Hepatocyte (in vitro differentiated cells): ENCODE data around the gene SEC23IP. TPM values are rescaled to one million over a fixed set of nuclear protein-coding genes. Genes with fewer than 3 reads are reported as not detected.
"Not testable (repeated sequence)": the region's sequence is repeated elsewhere in the genome, so short reads cannot be mapped to it uniquely, and the experiment has no call there.

Experiments used
- DNase-seq: peaks from one replicate; pipeline ENCODE4 v3.0.0-alpha.2; 2016; ENCODE audit warnings: low spot score
- H2AFZ ChIP-seq: fragments of 200-600 bp; sonication (generic); 2 replicates; pipeline ENCODE4 v1.6.0; 2016; ENCODE audit warnings: antibody characterized with exemption, mild to moderate bottlenecking
- H3K27ac ChIP-seq: fragments of 200-600 bp; sonication (generic); 2 replicates; pipeline ENCODE4 v1.5.1; 2016; ENCODE audit warnings: mild to moderate bottlenecking
- H3K27me3 ChIP-seq: fragments of 200-600 bp; sonication (generic); 2 replicates; pipeline ENCODE4 v1.6.1; 2016
- H3K36me3 ChIP-seq: fragments of 200-600 bp; sonication (generic); replicated peaks from 2 replicates; pipeline ENCODE4 v1.5.1; 2016; ENCODE audit warnings: low read depth; ENCODE audit not compliant: insufficient read depth
- H3K4me1 ChIP-seq: fragments of 200-600 bp; sonication (generic); 2 replicates; pipeline ENCODE4 v1.5.1; 2016; ENCODE audit warnings: mild to moderate bottlenecking, moderate library complexity; ENCODE audit not compliant: insufficient read depth
- H3K4me2 ChIP-seq: fragments of 200-600 bp; sonication (generic); 2 replicates; pipeline ENCODE4 v1.6.0; 2016
- H3K4me3 ChIP-seq: fragments of 200-600 bp; sonication (generic); 2 replicates; pipeline ENCODE4 v1.5.1; 2016; ENCODE audit warnings: mild to moderate bottlenecking
- H3K79me2 ChIP-seq: fragments of 200-600 bp; sonication (generic); 2 replicates; pipeline ENCODE4 v1.6.0; 2017; ENCODE audit warnings: mild to moderate bottlenecking
- H3K9me2 ChIP-seq: fragments of 200-600 bp; sonication (generic); replicated peaks from 2 replicates; pipeline ENCODE4 v1.6.0; 2017; ENCODE audit warnings: mild to moderate bottlenecking; ENCODE audit not compliant: insufficient read depth
- H3K9me3 ChIP-seq: fragments of 200-600 bp; sonication (generic); 2 replicates; pipeline ENCODE4 v1.5.1; 2016; ENCODE audit warnings: low read depth, mild to moderate bottlenecking
- H4K20me1 ChIP-seq: fragments of 200-600 bp; sonication (generic); 2 replicates; pipeline ENCODE4 v1.6.0; 2016; ENCODE audit warnings: mild to moderate bottlenecking; ENCODE audit not compliant: insufficient read depth, poor library complexity, severe bottlenecking
- CTCF ChIP-seq: fragments of 200-600 bp; sonication (generic); IDR thresholded peaks from 2 replicates; pipeline ENCODE4 v1.5.1; 2016; ENCODE audit warnings: antibody characterized with exemption, mild to moderate bottlenecking; ENCODE audit not compliant: poor library complexity
- EZH2 ChIP-seq: fragments of 200-600 bp; sonication (generic); IDR thresholded peaks from 2 replicates; pipeline ENCODE4 v1.6.1; 2016; ENCODE audit warnings: antibody characterized with exemption, mild to moderate bottlenecking, borderline replicate concordance
- EZH2phosphoT487 ChIP-seq: fragments of 200-600 bp; sonication (generic); IDR thresholded peaks from one replicate; pipeline ENCODE4 v1.6.1; 2018; ENCODE audit warnings: antibody characterized with exemption, mild to moderate bottlenecking, low read depth, moderate library complexity; ENCODE audit not compliant: unreplicated experiment, severe bottlenecking
- WGBS: methylation state at CpG from one replicate; pipeline ENCODE4 v1.1.6; 2016; ENCODE audit warnings: low lambda C conversion rate; ENCODE audit errors: missing lambda C conversion rate; 5-methylcytosine and 5-hydroxymethylcytosine counted together
- polyA plus RNA-seq: library from polyadenylated mRNA; unstranded; fragments of >200 nt; fragmentation: Nextera tagmentation; extraction: Ambion mirVana; gene quantifications from 2 replicates; pipeline ENCODE4 v1.2.1, GENCODE V29; 2016
- total RNA-seq: library from RNA; depleted of rRNA; stranded (reverse); fragments of >200 nt; gene quantifications from 2 replicates; pipeline ENCODE4 v1.2.3, GENCODE V29; 2014

Gene SEC23IP
- total and polyA plus RNA-seq, 2 experiments from 2014 or later = 27.4 to 39.9 TPM

GRCh38 chr10:119903946-119904666, 11.6 kb downstream of the SEC23IP start:
- H3K79me2 ChIP-seq = peaks cover 49% of the 10 kb centered on the region
- peaks cover 3% of the 10 kb centered on the region for H3K36me3 ChIP-seq
- H3K27me3 ChIP-seq = no peaks in the 10 kb centered on the region
- no peaks in the 10 kb centered on the region for H3K4me1 ChIP-seq
- no peak for DNase-seq
- no peak overlapping the region for H2AFZ ChIP-seq
- H3K9me2 ChIP-seq = no peaks in the 10 kb centered on the region
- H3K27ac ChIP-seq = no peak overlapping the region
- 93% methylated on average over 16 of the region's 16 CpGs for WGBS
- no peak overlapping the region for H3K4me2 ChIP-seq
- no peak overlapping the region for H3K4me3 ChIP-seq
- H4K20me1 ChIP-seq = peaks cover 4% of the 10 kb centered on the region
- no peaks in the 10 kb centered on the region for H3K9me3 ChIP-seq
- TF ChIP-seq EZH2 = no peak
- TF ChIP-seq EZH2phosphoT487 = no peak
- no peak for TF ChIP-seq CTCF

- peaks cover 13% of the 10 kb centered on the region for H3K79me2 ChIP-seq
- not testable (repeated sequence) for H4K20me1 ChIP-seq, H3K27me3 ChIP-seq, DNase-seq, H3K4me3 ChIP-seq, H2AFZ ChIP-seq, H3K4me2 ChIP-seq, H3K36me3 ChIP-seq, H3K9me2 ChIP-seq, H3K9me3 ChIP-seq, H3K4me1 ChIP-seq, H3K27ac ChIP-seq
- WGBS = 98% methylated on average over 7 of the region's 7 CpGs
Observed at GRCh38 chr10:119907695-119908094, 15.2 kb downstream of the SEC23IP start.

GRCh38 chr10:119908166-119908565, 15.6 kb downstream of the SEC23IP start:
- H2AFZ ChIP-seq = no peak overlapping the region
- H3K4me2 ChIP-seq = no peak overlapping the region
- no peaks in the 10 kb centered on the region for H3K9me2 ChIP-seq
- TF ChIP-seq EZH2phosphoT487 = no peak
- no peak for TF ChIP-seq EZH2
- no peak for TF ChIP-seq CTCF
- no peak overlapping the region for H3K4me3 ChIP-seq
- H3K27ac ChIP-seq = no peak overlapping the region
- peaks cover 3% of the 10 kb centered on the region for H3K36me3 ChIP-seq
- no peaks in the 10 kb centered on the region for H3K9me3 ChIP-seq
- H3K79me2 ChIP-seq = peaks cover 8% of the 10 kb centered on the region
- DNase-seq = no peak
- H3K27me3 ChIP-seq = no peaks in the 10 kb centered on the region
- H3K4me1 ChIP-seq = no peaks in the 10 kb centered on the region
- no peaks in the 10 kb centered on the region for H4K20me1 ChIP-seq

GRCh38 chr10:119910689-119911088, 18.2 kb downstream of the SEC23IP start:
- peaks cover 4% of the 10 kb centered on the region for H3K79me2 ChIP-seq
- H3K4me2 ChIP-seq = no peak overlapping the region
- H2AFZ ChIP-seq = no peak overlapping the region
- H3K9me2 ChIP-seq = no peaks in the 10 kb centered on the region
- H3K4me1 ChIP-seq = no peaks in the 10 kb centered on the region
- WGBS = 96% methylated on average over 6 of the region's 6 CpGs
- H3K36me3 ChIP-seq = peaks cover 3% of the 10 kb centered on the region
- TF ChIP-seq EZH2phosphoT487 (no peak), CTCF (no peak), EZH2 (no peak)
- H3K4me3 ChIP-seq = no peak overlapping the region
- DNase-seq = no peak
- H3K9me3 ChIP-seq = no peaks in the 10 kb centered on the region
- no peak overlapping the region for H3K27ac ChIP-seq
- no peaks in the 10 kb centered on the region for H3K27me3 ChIP-seq
- no peaks in the 10 kb centered on the region for H4K20me1 ChIP-seq
